Ovary (tissue), 9 donors: ENCODE results near the gene NDUFS5. TPM values are rescaled to one million over a fixed set of nuclear protein-coding genes. Genes with fewer than 3 reads are reported as not detected.

Source experiments
- DNase-seq, 5 donors: peaks; one replicate each; pipeline ENCODE4 v3.0.0-alpha.2; 2019 to 2020
- H3K27ac ChIP-seq, 2 donors: fragments of 200-600 bp; one replicate each; pipeline versions ENCODE4 v1.5.1 to v1.8.0; 2019 to 2022
- H3K27me3 ChIP-seq: fragments of 200-600 bp; one replicate; pipeline ENCODE4 v1.8.0; 2022
- H3K36me3 ChIP-seq: fragments of 200-600 bp; sonication (generic); one replicate; pipeline ENCODE4 v1.5.1; 2019
- H3K4me1 ChIP-seq: one replicate; pipeline ENCODE4 v1.8.1; 2013; ENCODE audit warnings: mild to moderate bottlenecking, moderate library complexity; ENCODE audit not compliant: insufficient read depth
- H3K4me3 ChIP-seq: fragments of 200-600 bp; sonication (generic); one replicate; pipeline ENCODE4 v1.5.1; 2017
- H3K9me3 ChIP-seq, 2 donors: fragments of 200-600 bp in 1 of 2; sonication (generic) in 1 of 2; one replicate each; pipeline versions ENCODE4 v1.5.1 to v1.8.1; 2013 to 2019; ENCODE audit warnings: mild to moderate bottlenecking in 1 of 2, moderate library complexity in 1 of 2
- EP300 ChIP-seq: sonication (generic); formaldehyde crosslinking; IDR thresholded peaks from one replicate; pipeline ENCODE4 v1.6.1; 2017; ENCODE audit warnings: antibody characterized with exemption
- POLR2A ChIP-seq: fragments of 450-650 bp; IDR thresholded peaks from one replicate; pipeline ENCODE4 v1.6.1; 2017; ENCODE audit warnings: antibody characterized with exemption, mild to moderate bottlenecking, moderate library complexity
- WGBS, 3 donors: extraction: QIAGEN DNeasy Blood & Tissue Kit in 1 of 3; methylation state at CpG; one replicate each; pipeline versions ENCODE4 v1.1.5 to v1.1.7; 2013 to 2017; 5-methylcytosine and 5-hydroxymethylcytosine counted together
- intact Hi-C, 4 donors: fragments of 100-400 bp; cut with DNase I; formaldehyde crosslinking; loops; one replicate each; pipeline versions ENCODE4 v1.11.0 to v1.15.1; 2022 to 2023
- polyA plus RNA-seq, 2 donors: library from polyadenylated mRNA; stranded (reverse); fragments of 200-250 nt in 1 of 2; fragments of 350-450 nt in 1 of 2; fragmentation: Illumina TruSeq in 1 of 2; extraction: RNeasy Lipid Tissue Mini Kit (QIAGEN cat#74804) in 1 of 2; gene quantifications; one replicate each; pipeline ENCODE4 v1.2.3, GENCODE V29; 2013 to 2014
- total RNA-seq, 7 donors: library from RNA; depleted of rRNA in 2 of 7; stranded (reverse); fragments of >200 nt in 2 of 7; fragmentation: NEBNext Ultra II Directional in 3 of 7; extraction: Animal tissue kit (Norgen Biotek cat#: 25700) in 3 of 7; gene quantifications; one replicate each; pipeline versions ENCODE4 v1.1.0 to v1.2.4, GENCODE V29; 2016 to 2023
- TF ChIP-seq, protein P1 (sequence below), 3 donors: fragments of 450-650 bp in 2 of 3; fragments of 200-600 bp in 1 of 3; IDR thresholded peaks; one replicate each; pipeline versions ENCODE4 v1.5.1 to v1.8.0; 2016 to 2022; ENCODE audit warnings: antibody characterized with exemption in 3 of 3, mild to moderate bottlenecking in 1 of 3
- donor health status: DM: no; HTN: no; CAD: no; lungs with moderate emphysema.
- donor health status: DM: no; HTN: no; CAD: no.
- donor health status: Bipolar disorder and iron deficiency.
- donor health status: DM: yes; HTN: yes; CAD: no.
- donor health status: DM: no; HTN: no; CAD: no.
- donor health status: DM: yes; HTN: yes; CAD: no.

Gene NDUFS5
- total and polyA plus RNA-seq, 9 donors: 126 to 492 (median 206) TPM

DNA sequence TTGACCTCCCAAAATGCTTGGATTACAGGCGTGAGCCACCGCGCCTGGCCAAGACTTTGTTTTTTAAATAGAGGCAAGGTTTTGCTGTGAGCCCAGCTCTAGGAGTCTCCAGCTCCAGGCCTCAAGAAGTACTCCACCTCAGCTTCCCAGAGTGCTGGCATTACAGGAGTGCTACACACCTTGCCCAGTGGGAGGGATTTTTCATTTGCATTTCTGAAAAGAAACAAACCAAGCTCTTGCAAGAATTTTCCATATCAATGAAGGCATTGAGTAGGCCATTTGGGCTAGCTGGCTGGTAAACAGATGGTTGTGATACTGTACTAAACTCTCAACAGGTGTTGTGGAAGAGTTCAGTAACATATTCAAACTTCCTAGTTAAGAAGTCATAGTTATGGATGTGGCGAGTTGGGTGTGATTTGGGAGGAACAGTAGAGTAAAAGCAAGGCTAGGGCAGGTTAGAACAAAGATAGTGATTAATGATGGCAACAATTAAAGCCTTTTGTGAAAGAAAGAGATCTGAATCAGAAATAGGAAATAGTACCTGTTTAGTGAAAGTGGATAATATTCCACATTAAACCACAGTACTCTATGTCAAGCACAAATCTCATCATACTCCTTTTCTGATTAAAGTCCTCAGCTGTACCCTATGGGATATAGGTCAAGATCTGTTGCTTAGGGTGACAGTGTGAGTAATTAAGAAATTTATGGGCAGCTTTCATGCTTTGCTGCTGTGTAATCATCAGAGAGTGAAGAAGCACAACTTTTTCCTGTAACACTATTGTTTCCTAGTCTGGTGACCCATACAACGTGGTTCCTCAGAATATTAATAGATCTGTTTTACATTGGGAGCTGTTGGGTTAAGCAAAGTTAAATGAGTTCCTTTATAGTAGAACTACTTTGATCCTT lies 24.4 kb upstream of the NDUFS5 start:
- 85% methylated on average over 5 of the region's 5 CpGs for WGBS, 3 donors
- H3K36me3 ChIP-seq: peaks cover under 1% of the 10 kb centered on the region
- no peak for DNase-seq
- no peaks in the 10 kb centered on the region for H3K4me1 ChIP-seq
- no peaks in the 10 kb centered on the region for H3K27me3 ChIP-seq
- no peak overlapping the region for H3K4me3 ChIP-seq
- intact Hi-C loops: no loop called here
- no peak for TF ChIP-seq POLR2A
- TF ChIP-seq, protein P1, sequence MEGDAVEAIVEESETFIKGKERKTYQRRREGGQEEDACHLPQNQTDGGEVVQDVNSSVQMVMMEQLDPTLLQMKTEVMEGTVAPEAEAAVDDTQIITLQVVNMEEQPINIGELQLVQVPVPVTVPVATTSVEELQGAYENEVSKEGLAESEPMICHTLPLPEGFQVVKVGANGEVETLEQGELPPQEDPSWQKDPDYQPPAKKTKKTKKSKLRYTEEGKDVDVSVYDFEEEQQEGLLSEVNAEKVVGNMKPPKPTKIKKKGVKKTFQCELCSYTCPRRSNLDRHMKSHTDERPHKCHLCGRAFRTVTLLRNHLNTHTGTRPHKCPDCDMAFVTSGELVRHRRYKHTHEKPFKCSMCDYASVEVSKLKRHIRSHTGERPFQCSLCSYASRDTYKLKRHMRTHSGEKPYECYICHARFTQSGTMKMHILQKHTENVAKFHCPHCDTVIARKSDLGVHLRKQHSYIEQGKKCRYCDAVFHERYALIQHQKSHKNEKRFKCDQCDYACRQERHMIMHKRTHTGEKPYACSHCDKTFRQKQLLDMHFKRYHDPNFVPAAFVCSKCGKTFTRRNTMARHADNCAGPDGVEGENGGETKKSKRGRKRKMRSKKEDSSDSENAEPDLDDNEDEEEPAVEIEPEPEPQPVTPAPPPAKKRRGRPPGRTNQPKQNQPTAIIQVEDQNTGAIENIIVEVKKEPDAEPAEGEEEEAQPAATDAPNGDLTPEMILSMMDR (IDR thresholded peaks at IDR 0.05): no peak
- TF ChIP-seq EP300: no peak
- H3K27ac ChIP-seq: no peak overlapping the region
- H3K9me3 ChIP-seq: no peaks in the 10 kb centered on the region

DNA sequence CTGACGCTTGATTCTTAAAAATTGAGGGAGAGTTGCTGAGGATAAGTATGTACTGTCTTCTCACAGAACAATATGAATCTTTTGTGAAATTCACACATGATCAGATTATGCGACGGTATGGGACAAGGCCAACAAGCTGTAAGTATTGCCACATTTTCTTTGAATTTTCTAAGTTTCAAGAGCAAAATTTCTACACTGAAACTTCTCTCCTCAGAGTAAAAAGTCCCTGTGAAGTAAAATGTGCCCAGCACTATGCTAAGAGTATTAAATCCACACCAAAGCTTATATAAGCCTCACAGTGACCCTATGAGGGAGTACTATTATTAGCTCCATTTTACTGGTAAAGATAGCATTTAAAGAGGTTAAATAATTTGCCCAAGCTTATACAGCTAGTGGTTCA lies 22.9 kb upstream of the NDUFS5 start:
- intact Hi-C loops: no loop called here
- DNase-seq: no peak
- no peaks in the 10 kb centered on the region for H3K9me3 ChIP-seq
- H3K27me3 ChIP-seq: no peaks in the 10 kb centered on the region
- no peak overlapping the region for H3K4me3 ChIP-seq
- WGBS, 3 donors: 79 to 86% (median 82%) methylated on average over 3 of the region's 3 CpGs
- peaks cover 2% of the 10 kb centered on the region for H3K36me3 ChIP-seq
- no peak overlapping the region for H3K27ac ChIP-seq
- no peaks in the 10 kb centered on the region for H3K4me1 ChIP-seq
- TF ChIP-seq EP300 (no peak), POLR2A (no peak)
- TF ChIP-seq, protein P1 (IDR thresholded peaks at IDR 0.05): no peak

DNA sequence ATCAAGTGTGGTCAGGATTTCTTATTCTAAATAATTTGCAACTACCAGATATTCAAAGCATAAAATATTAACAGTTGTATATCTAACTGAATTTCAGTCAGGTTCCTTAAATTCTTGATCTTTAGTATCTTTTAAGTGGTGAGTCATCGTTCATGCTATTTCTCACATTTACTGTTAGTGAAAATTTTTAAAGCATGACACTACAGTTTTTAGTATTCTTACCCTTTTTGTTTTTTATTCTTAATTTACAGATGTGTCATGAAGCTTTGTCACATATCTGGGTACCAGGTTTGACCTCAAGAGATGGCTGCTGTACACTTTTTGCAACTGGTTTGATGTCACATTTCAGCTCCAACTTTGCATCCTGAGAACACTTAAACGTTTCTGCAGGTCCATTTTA lies 22.4 kb upstream of the NDUFS5 start:
- Histone ChIP-seq H3K4me3 (no peak overlapping the region), H3K36me3 (peaks cover 2% of the 10 kb centered on the region), H3K27me3 (no peaks in the 10 kb centered on the region), H3K27ac (no peak overlapping the region), H3K9me3 (no peaks in the 10 kb centered on the region), H3K4me1 (no peaks in the 10 kb centered on the region)
- 53 to 69% (median 68%) methylated on average over 2 of the region's 2 CpGs for WGBS, 3 donors
- intact Hi-C loops: no loop called here
- no peak for DNase-seq
- TF ChIP-seq POLR2A (no peak), EP300 (no peak)
- TF ChIP-seq, protein P1 (IDR thresholded peaks at IDR 0.05): no peak

DNA sequence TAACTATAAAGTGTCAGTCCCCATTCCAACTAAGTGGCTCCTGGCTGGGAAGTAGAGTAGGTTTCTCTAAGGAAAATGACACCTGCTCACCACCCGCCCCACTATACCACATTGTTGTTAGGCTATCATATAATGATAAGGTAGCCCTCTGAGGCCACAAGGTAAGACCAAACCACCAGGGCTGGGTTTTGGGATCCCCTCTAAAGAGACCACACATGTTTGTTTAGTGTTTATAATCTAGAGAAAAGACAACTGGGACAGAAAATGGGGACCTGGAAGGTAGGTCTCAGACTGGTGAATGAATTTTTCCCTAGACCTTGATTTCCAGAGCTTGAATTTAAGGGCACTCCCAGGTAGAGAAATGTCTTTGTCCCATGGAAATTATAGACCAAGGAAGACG lies 19.9 kb upstream of the NDUFS5 start:
- Histone ChIP-seq H3K9me3 (no peaks in the 10 kb centered on the region), H3K4me3 (no peak overlapping the region), H3K27me3 (no peaks in the 10 kb centered on the region), H3K27ac (no peak overlapping the region), H3K4me1 (no peaks in the 10 kb centered on the region), H3K36me3 (peaks cover 2% of the 10 kb centered on the region)
- WGBS, 3 donors: 72 to 95% (median 81%) methylated on average over 2 of the region's 2 CpGs
- no peak for DNase-seq
- intact Hi-C loops: no loop called here
- no peak for TF ChIP-seq POLR2A
- TF ChIP-seq, protein P1 (IDR thresholded peaks at IDR 0.05): no peak
- TF ChIP-seq EP300: no peak
